Suprapubic skin (tissue), 3 donors: ENCODE results near the gene CRNKL1.

ENCODE experiments used
- CTCF ChIP-seq, 2 donors: fragments of 200-600 bp in 1 of 2; fragments of 450-650 bp in 1 of 2; sonication (generic) in 1 of 2; IDR thresholded peaks; one replicate each; pipeline ENCODE4 v1.5.1; 2016 to 2019; ENCODE audit warnings: antibody characterized with exemption in 2 of 2, mild to moderate bottlenecking in 1 of 2, moderate library complexity in 1 of 2
- EP300 ChIP-seq: sonication (generic); formaldehyde crosslinking; IDR thresholded peaks from one replicate; pipeline ENCODE4 v1.6.1; 2017; ENCODE audit warnings: antibody characterized with exemption
- POLR2A ChIP-seq, 2 donors: fragments of 450-650 bp; IDR thresholded peaks; one replicate each; pipeline ENCODE4 v1.6.1; 2017; ENCODE audit warnings: antibody characterized with exemption in 2 of 2, mild to moderate bottlenecking in 2 of 2, moderate library complexity in 2 of 2

GRCh38 chr20:20051767-20052073 is 546 bp downstream of the CRNKL1 start:
- TF ChIP-seq CTCF (IDR thresholded peaks at IDR 0.05) = no peak
- TF ChIP-seq POLR2A (IDR thresholded peaks at IDR 0.05) = no peak
- no peak for TF ChIP-seq EP300
